ENCODE data around the gene WDHD1. TPM values are rescaled to one million over a fixed set of nuclear protein-coding genes. Genes with fewer than 3 reads are reported as not detected.

The WDHD1 gene
- total and polyA plus RNA-seq, 2 of the 8 experiments (the other 6 are each of a cell fraction or from before 2014, with no cell fraction given): 17.8 to 87.9 TPM

DNA sequence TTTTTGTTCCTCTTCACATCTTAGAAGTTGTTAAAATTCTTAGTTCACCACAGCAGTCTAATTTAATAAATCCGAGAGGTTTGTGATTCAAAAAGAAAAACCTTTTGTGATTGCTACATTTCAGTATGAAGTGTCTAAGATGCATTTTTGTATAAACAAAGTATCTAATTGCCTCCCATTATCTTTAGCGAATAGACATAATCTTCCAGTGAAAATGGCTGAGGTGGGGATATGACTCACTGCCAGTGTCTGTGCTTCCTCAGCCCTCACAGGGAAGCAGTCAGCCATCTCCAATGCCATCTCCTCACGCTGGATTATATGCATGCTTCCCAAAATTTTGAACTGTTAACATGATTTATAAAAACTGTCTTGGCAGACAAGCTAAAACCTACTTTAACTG is 131.9 kb downstream of the WDHD1 start (continued):
- TF ChIP-seq, protein P1, sequence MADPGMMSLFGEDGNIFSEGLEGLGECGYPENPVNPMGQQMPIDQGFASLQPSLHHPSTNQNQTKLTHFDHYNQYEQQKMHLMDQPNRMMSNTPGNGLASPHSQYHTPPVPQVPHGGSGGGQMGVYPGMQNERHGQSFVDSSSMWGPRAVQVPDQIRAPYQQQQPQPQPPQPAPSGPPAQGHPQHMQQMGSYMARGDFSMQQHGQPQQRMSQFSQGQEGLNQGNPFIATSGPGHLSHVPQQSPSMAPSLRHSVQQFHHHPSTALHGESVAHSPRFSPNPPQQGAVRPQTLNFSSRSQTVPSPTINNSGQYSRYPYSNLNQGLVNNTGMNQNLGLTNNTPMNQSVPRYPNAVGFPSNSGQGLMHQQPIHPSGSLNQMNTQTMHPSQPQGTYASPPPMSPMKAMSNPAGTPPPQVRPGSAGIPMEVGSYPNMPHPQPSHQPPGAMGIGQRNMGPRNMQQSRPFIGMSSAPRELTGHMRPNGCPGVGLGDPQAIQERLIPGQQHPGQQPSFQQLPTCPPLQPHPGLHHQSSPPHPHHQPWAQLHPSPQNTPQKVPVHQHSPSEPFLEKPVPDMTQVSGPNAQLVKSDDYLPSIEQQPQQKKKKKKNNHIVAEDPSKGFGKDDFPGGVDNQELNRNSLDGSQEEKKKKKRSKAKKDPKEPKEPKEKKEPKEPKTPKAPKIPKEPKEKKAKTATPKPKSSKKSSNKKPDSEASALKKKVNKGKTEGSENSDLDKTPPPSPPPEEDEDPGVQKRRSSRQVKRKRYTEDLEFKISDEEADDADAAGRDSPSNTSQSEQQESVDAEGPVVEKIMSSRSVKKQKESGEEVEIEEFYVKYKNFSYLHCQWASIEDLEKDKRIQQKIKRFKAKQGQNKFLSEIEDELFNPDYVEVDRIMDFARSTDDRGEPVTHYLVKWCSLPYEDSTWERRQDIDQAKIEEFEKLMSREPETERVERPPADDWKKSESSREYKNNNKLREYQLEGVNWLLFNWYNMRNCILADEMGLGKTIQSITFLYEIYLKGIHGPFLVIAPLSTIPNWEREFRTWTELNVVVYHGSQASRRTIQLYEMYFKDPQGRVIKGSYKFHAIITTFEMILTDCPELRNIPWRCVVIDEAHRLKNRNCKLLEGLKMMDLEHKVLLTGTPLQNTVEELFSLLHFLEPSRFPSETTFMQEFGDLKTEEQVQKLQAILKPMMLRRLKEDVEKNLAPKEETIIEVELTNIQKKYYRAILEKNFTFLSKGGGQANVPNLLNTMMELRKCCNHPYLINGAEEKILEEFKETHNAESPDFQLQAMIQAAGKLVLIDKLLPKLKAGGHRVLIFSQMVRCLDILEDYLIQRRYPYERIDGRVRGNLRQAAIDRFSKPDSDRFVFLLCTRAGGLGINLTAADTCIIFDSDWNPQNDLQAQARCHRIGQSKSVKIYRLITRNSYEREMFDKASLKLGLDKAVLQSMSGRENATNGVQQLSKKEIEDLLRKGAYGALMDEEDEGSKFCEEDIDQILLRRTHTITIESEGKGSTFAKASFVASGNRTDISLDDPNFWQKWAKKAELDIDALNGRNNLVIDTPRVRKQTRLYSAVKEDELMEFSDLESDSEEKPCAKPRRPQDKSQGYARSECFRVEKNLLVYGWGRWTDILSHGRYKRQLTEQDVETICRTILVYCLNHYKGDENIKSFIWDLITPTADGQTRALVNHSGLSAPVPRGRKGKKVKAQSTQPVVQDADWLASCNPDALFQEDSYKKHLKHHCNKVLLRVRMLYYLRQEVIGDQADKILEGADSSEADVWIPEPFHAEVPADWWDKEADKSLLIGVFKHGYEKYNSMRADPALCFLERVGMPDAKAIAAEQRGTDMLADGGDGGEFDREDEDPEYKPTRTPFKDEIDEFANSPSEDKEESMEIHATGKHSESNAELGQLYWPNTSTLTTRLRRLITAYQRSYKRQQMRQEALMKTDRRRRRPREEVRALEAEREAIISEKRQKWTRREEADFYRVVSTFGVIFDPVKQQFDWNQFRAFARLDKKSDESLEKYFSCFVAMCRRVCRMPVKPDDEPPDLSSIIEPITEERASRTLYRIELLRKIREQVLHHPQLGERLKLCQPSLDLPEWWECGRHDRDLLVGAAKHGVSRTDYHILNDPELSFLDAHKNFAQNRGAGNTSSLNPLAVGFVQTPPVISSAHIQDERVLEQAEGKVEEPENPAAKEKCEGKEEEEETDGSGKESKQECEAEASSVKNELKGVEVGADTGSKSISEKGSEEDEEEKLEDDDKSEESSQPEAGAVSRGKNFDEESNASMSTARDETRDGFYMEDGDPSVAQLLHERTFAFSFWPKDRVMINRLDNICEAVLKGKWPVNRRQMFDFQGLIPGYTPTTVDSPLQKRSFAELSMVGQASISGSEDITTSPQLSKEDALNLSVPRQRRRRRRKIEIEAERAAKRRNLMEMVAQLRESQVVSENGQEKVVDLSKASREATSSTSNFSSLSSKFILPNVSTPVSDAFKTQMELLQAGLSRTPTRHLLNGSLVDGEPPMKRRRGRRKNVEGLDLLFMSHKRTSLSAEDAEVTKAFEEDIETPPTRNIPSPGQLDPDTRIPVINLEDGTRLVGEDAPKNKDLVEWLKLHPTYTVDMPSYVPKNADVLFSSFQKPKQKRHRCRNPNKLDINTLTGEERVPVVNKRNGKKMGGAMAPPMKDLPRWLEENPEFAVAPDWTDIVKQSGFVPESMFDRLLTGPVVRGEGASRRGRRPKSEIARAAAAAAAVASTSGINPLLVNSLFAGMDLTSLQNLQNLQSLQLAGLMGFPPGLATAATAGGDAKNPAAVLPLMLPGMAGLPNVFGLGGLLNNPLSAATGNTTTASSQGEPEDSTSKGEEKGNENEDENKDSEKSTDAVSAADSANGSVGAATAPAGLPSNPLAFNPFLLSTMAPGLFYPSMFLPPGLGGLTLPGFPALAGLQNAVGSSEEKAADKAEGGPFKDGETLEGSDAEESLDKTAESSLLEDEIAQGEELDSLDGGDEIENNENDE (IDR thresholded peaks at IDR 0.05; ENCODE audit: insufficient replicate concordance, low read length): no peak
- no peak for TF ChIP-seq FOSL1 (IDR thresholded peaks at IDR 0.05; ENCODE audit: insufficient read depth, low read depth, low read length)

All from H1 (cell line).